ENCODE measurements around the gene TAMALIN.

- no peak for TF ChIP-seq CTCF (conservative IDR thresholded peaks at IDR 0.05; ENCODE audit: low read length)
- TF ChIP-seq EZH2phosphoT487 (IDR thresholded peaks at IDR 0.05; ENCODE audit: borderline replicate concordance): no peak
These were observed 47.5 kb upstream of the TAMALIN start for GRCh38 chr12:51959211-51959610.
